Heart right ventricle (tissue), 16 donors: ENCODE results near the gene ZNF341. TPM values are rescaled to one million over a fixed set of nuclear protein-coding genes. Genes with fewer than 3 reads are reported as not detected.
A peak's percentile ranks its signal among the peaks of the same experiment; 100 is the strongest.

ENCODE experiments used
- ATAC-seq, 8 donors: fragments of 200-7000 bp; cut with Tn5 transposase; one replicate each; pipeline ENCODE4 v1.9.1; 2020; ENCODE audit warnings: mild to moderate bottlenecking in 8 of 8, moderate library complexity in 8 of 8, moderate number of reproducible peaks in 1 of 8
- DNase-seq, 2 donors: peaks; one replicate each; pipeline ENCODE4 v3.0.0-alpha.2; 2020
- H3K27ac ChIP-seq, 10 donors: fragments of 200-600 bp; sonication (generic) in 2 of 10; one replicate each; pipeline versions ENCODE4 v1.5.0 to v1.8.0; 2020 to 2022; ENCODE audit warnings: mild to moderate bottlenecking in 3 of 10
- H3K27me3 ChIP-seq, 7 donors: fragments of 200-600 bp; one replicate each; pipeline ENCODE4 v1.8.0; 2021 to 2022; ENCODE audit warnings: mild to moderate bottlenecking in 2 of 7
- H3K36me3 ChIP-seq, 9 donors: fragments of 200-600 bp; sonication (generic) in 1 of 9; one replicate each; pipeline versions ENCODE4 v1.5.0 to v1.8.0; 2020 to 2022; ENCODE audit warnings: mild to moderate bottlenecking in 2 of 9
- H3K4me1 ChIP-seq, 9 donors: fragments of 200-600 bp; sonication (generic) in 1 of 9; one replicate each; pipeline versions ENCODE4 v1.5.0 to v1.8.0; 2020 to 2022; ENCODE audit warnings: mild to moderate bottlenecking in 4 of 9
- H3K4me3 ChIP-seq, 10 donors: fragments of 200-600 bp; sonication (generic) in 2 of 10; one replicate each; pipeline versions ENCODE4 v1.5.0 to v1.8.0; 2020 to 2022; ENCODE audit warnings: mild to moderate bottlenecking in 7 of 10, moderate library complexity in 2 of 10
- H3K9me3 ChIP-seq, 11 donors: fragments of 200-600 bp in 10 of 11; sonication (generic) in 2 of 11; one replicate each; pipeline versions ENCODE4 v1.5.0 to v1.8.0; 2013 to 2022; ENCODE audit warnings: mild to moderate bottlenecking in 2 of 11, control low read depth in 1 of 11, moderate library complexity in 1 of 11
- WGBS, 2 donors: extraction: QIAGEN DNeasy Blood & Tissue Kit; methylation state at CpG; one replicate each; pipeline ENCODE4 v1.1.7; 2013; ENCODE audit warnings: inconsistent platforms in 1 of 2; 5-methylcytosine and 5-hydroxymethylcytosine counted together
- intact Hi-C, 10 donors: fragments of 100-400 bp; cut with DNase I; formaldehyde crosslinking; loops; one replicate each; pipeline versions ENCODE4 v1.11.1 to v1.14.2; 2022
- polyA plus RNA-seq, 2 donors: library from polyadenylated mRNA; stranded (reverse); fragments of 200-250 nt; gene quantifications; one replicate each; pipeline ENCODE4 v1.2.3, GENCODE V29; 2013
- total RNA-seq, 10 donors: library from RNA; stranded (reverse); fragmentation: NEBNext Ultra II Directional in 3 of 10; extraction: Animal tissue kit (Norgen Biotek cat#: 25700) in 3 of 10; gene quantifications; one replicate each; pipeline versions ENCODE4 v1.2.1 to v1.2.4, GENCODE V29; 2021 to 2023
- TF ChIP-seq, protein P1 (sequence below), 9 donors: fragments of 200-600 bp; sonication (generic) in 2 of 9; IDR thresholded peaks; one replicate each; pipeline versions ENCODE4 v1.5.0 to v1.8.0; 2021 to 2022; ENCODE audit warnings: antibody characterized with exemption in 9 of 9, mild to moderate bottlenecking in 5 of 9, moderate library complexity in 1 of 9
- donor health status: Arrhythmogenic right ventricular cardiomyopathy.
- donor health status: ischemic (EF 13 %, LVEDD 7.1; RV severe dilation, severe dysfunction).
- donor health status: healthy with polysubstance abuse.
- donor health status: DM: no; HTN: yes; CAD: no.
- donor health status: DM: no; HTN: no; CAD: no.
- donor health status: ischemic (EF 25% LVEDD 6.9; RV normal size, moderate dysfunction).
- donor health status: ischemic (EF 25% LVEDD 5.7; RV mildly dilated, moderate dysfunction).
- donor health status: healthy.
- donor health status: DM: yes; HTN: yes; CAD: no.
- donor health status: Ischemic cardiomyopathy.
- donor health status: ischemic (EF 35%, LVEDD 5.7; RV mildly dilated, moderate dysfunction).
- donor health status: nonischemic (EF 11% LVEDD 7.7; RV severe dilation, severe dysfunction).
- donor health status: DM: yes; HTN: yes; CAD: no.
- donor health status: PGD.
- donor health status: ischemic (EF 29% LVEDD 5.4; RV normal size, mild dysfunction).
- donor health status: nonischemic (EF 23%, LVEDD 6.1; RV moderate dilation, normal function).

ZNF341 gene
- total and polyA plus RNA-seq, 12 donors: 0.85 to 3.7 (median 1.7) TPM

GRCh38 chr20:33733654-33734576 lies 2.1 kb downstream of the ZNF341 start:
- H3K36me3 ChIP-seq: peaks cover 0 to 12% (median 0%) of the 10 kb centered on the region in 9 donors
- peak in 5 of 8 donors; percentile 17 to 48 (median 37) for ATAC-seq
- TF ChIP-seq, protein P1, sequence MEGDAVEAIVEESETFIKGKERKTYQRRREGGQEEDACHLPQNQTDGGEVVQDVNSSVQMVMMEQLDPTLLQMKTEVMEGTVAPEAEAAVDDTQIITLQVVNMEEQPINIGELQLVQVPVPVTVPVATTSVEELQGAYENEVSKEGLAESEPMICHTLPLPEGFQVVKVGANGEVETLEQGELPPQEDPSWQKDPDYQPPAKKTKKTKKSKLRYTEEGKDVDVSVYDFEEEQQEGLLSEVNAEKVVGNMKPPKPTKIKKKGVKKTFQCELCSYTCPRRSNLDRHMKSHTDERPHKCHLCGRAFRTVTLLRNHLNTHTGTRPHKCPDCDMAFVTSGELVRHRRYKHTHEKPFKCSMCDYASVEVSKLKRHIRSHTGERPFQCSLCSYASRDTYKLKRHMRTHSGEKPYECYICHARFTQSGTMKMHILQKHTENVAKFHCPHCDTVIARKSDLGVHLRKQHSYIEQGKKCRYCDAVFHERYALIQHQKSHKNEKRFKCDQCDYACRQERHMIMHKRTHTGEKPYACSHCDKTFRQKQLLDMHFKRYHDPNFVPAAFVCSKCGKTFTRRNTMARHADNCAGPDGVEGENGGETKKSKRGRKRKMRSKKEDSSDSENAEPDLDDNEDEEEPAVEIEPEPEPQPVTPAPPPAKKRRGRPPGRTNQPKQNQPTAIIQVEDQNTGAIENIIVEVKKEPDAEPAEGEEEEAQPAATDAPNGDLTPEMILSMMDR (IDR thresholded peaks at IDR 0.05): no peak
- WGBS, 2 donors: 56 to 63% methylated on average over 6 of the region's 6 CpGs
- intact Hi-C loops: loop anchor here in 5 of 10 donors (5.0 to 10.0 kb wide), 5 partner anchors 47 to 277 kb away; partner anchors contain the start of genes E2F1 (in 1 of the 5), NECAB3 (in 1 of the 5) and RALY (in 1 of the 5)
- peak overlapping the region in 2 of 10 donors; percentile 70 to 74 for H3K4me3 ChIP-seq
- no peaks in the 10 kb centered on the region for H3K27me3 ChIP-seq
- peak overlapping the region in 9 of 10 donors; percentile 14 to 98 (median 71) for H3K27ac ChIP-seq
- peaks cover 3 to 31% (median 23%) of the 10 kb centered on the region in 9 donors for H3K4me1 ChIP-seq
- H3K9me3 ChIP-seq: peaks cover 0 to 31% (median 23%) of the 10 kb centered on the region in 11 donors
- DNase-seq: no peak

DNA sequence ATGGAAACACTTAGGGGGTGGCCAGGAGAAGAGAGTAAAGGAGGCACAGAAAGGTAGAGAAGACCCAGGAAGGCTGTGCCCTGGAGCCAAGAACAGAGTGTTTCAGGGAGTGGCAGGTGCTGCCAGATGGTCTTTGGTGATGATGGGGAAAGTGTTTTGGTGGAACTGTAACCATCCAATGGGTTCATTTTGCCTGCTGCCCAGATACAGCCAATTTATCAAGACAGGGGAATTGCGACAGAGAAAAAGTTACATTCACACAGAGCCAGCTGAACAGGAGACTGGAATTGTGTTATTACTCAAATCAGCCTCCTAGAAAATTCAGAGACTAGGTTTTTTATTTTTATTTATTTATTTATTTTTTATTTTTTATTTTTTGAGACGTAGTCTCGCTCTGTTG lies 5.2 kb downstream of the ZNF341 start:
- DNase-seq: no peak
- Histone ChIP-seq H3K4me3 (no peak overlapping the region), H3K27ac (no peak overlapping the region), H3K36me3 (peaks cover 0 to 12% (median 0%) of the 10 kb centered on the region in 9 donors), H3K4me1 (peaks cover 3 to 26% (median 17%) of the 10 kb centered on the region in 9 donors), H3K9me3 (peaks cover 0 to 31% (median 23%) of the 10 kb centered on the region in 11 donors), H3K27me3 (no peaks in the 10 kb centered on the region)
- ATAC-seq: no peak
- TF ChIP-seq, protein P1 (IDR thresholded peaks at IDR 0.05): no peak
- intact Hi-C loops: loop anchor here in 1 of 10 donors (10.0 kb wide), 1 partner anchor 258 kb away; the partner anchor contains the start of gene RALY
- WGBS, 2 donors: 97 to 99% methylated on average over 3 of the region's 3 CpGs

DNA sequence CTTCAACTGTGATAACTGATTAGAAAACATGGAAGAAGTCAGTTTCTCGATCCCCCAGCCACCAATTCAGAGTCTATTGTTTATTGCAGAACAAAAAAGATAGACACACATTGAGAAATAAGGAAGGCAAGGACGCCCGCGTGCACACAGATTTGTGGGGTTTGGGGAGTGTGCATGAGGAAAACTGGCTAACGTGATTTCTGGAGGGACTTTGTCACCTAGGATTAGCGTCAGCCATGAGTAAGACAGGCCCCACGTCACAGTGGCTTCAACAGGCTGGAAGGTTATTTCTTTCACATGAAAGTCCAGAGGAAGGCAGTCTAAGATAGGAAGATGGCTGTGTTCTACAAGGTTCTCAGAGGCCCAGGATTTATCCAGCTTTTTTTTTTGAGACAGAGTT lies 7.7 kb downstream of the ZNF341 start:
- intact Hi-C loops: loop anchor here in 1 of 10 donors (10.0 kb wide), 1 partner anchor 255 kb away; the partner anchor contains the start of gene RALY

GRCh38 chr20:33740189-33740588 lies 8.4 kb downstream of the ZNF341 start:
- Histone ChIP-seq H3K4me1 (no peaks in the 10 kb centered on the region), H3K9me3 (peaks cover 0 to 31% (median 23%) of the 10 kb centered on the region in 11 donors), H3K27me3 (no peaks in the 10 kb centered on the region), H3K36me3 (peaks cover 0 to 12% (median 0%) of the 10 kb centered on the region in 9 donors), H3K4me3 (no peak overlapping the region), H3K27ac (no peak overlapping the region)
- WGBS, 2 donors: 100% methylated on average over 1 of the region's 1 CpG
- ATAC-seq: no peak
- DNase-seq: no peak
- TF ChIP-seq, protein P1 (IDR thresholded peaks at IDR 0.05): no peak
- intact Hi-C loops: no loop called here

More for the DNA sequence above, 7.7 kb downstream of the ZNF341 start:
- TF ChIP-seq, protein P1 (IDR thresholded peaks at IDR 0.05): no peak
- Histone ChIP-seq H3K4me3 (no peak overlapping the region), H3K36me3 (peaks cover 0 to 12% (median 0%) of the 10 kb centered on the region in 9 donors), H3K27ac (no peak overlapping the region), H3K4me1 (peaks cover 0 to 4% (median 0%) of the 10 kb centered on the region in 9 donors), H3K27me3 (no peaks in the 10 kb centered on the region), H3K9me3 (peaks cover 0 to 31% (median 23%) of the 10 kb centered on the region in 11 donors)
- DNase-seq: no peak
- 93 to 95% methylated on average over 7 of the region's 7 CpGs for WGBS, 2 donors
- ATAC-seq: no peak
